Panc1 (cell line): ENCODE results near the gene NALCN. TPM values are rescaled to one million over a fixed set of nuclear protein-coding genes. Genes with fewer than 3 reads are reported as not detected.

ENCODE experiments used
- ATAC-seq: fragments of 200-7000 bp; cut with Tn5 transposase; 2 replicates; pipeline ENCODE4 v1.9.1; 2020; ENCODE audit warnings: mild to moderate bottlenecking, moderate library complexity
- BruUV-seq: library from RNA; stranded (reverse); fragments of 400-500 nt; replicated peaks from 2 replicates; lab custom pipeline; 2021; lab: Mats Ljungman, UMichigan
- CTCF ChIA-PET: fragments of 300-600 bp; sonication (Branson Sonifier 250); formaldehyde crosslinking; loops from one replicate; lab custom pipeline; 2022; ENCODE audit warnings: antibody characterized with exemption; lab: Charles Lee
- POLR2A ChIA-PET: fragments of 300-600 bp; sonication (Branson Sonifier 250); formaldehyde crosslinking; loops from one replicate; lab custom pipeline; 2022; ENCODE audit warnings: antibody characterized with exemption; lab: Charles Lee
- DNase-seq: peaks from one replicate; pipeline ENCODE4 v3.0.0-alpha.2; 2010; ENCODE audit warnings: low read depth, low spot score
- H3K27ac ChIP-seq: 2 replicates; pipeline ENCODE4 v1.5.1; 2011; ENCODE audit warnings: mild to moderate bottlenecking, low read length, inconsistent platforms
- H3K27me3 ChIP-seq: fragments of 200-500 bp; sonication (Bioruptor generic); 2 replicates; pipeline ENCODE4 v1.6.0; 2014; ENCODE audit warnings: low read length, inconsistent platforms; ENCODE audit not compliant: control insufficient read depth, insufficient read depth
- H3K36me3 ChIP-seq: fragments of 200-500 bp; sonication (Bioruptor generic); 2 replicates; pipeline ENCODE4 v1.5.1; 2014; ENCODE audit warnings: inconsistent platforms, mild to moderate bottlenecking, low read length, moderate library complexity; ENCODE audit not compliant: control insufficient read depth, insufficient read depth
- H3K4me1 ChIP-seq: 2 replicates; pipeline ENCODE4 v1.5.1; 2011; ENCODE audit warnings: inconsistent platforms, mild to moderate bottlenecking, low read length, moderate library complexity; ENCODE audit not compliant: control insufficient read depth, insufficient read depth
- H3K4me3 ChIP-seq, 2 experiments: 2 replicates each; pipeline ENCODE4 v1.5.1; 2011 to 2012; ENCODE audit warnings: low read depth in 2 of 2, low read length in 2 of 2, mild to moderate bottlenecking in 2 of 2, inconsistent platforms in 1 of 2, moderate library complexity in 1 of 2
- H3K9me3 ChIP-seq: fragments of 200-500 bp; sonication (Bioruptor generic); 2 replicates; pipeline ENCODE4 v1.5.1; 2014; ENCODE audit warnings: low read depth, mild to moderate bottlenecking, inconsistent platforms, low read length, moderate library complexity; ENCODE audit not compliant: control insufficient read depth, insufficient read depth
- CTCF ChIP-seq: fragments of 450-650 bp; IDR thresholded peaks from 2 replicates; pipeline ENCODE4 v1.5.1; 2017; ENCODE audit warnings: mild to moderate bottlenecking
- POLR2AphosphoS5 ChIP-seq: IDR thresholded peaks from 2 replicates; pipeline ENCODE4 v1.6.1; 2012; ENCODE audit warnings: mild to moderate bottlenecking, low read depth, low read length, moderate library complexity
- REST ChIP-seq, 2 experiments: IDR thresholded peaks; 2 replicates each; pipeline ENCODE4 v1.6.1; 2011 to 2012; ENCODE audit warnings: low read depth in 2 of 2, control low read depth in 1 of 2, low read length in 1 of 2, mild to moderate bottlenecking in 1 of 2, moderate library complexity in 1 of 2; ENCODE audit not compliant: insufficient read depth in 1 of 2
- SIN3A ChIP-seq: IDR thresholded peaks from 2 replicates; pipeline ENCODE4 v1.6.1; 2012; ENCODE audit warnings: low read depth, mild to moderate bottlenecking, low read length, moderate library complexity, borderline replicate concordance; ENCODE audit not compliant: insufficient read depth
- TCF7L2 ChIP-seq: IDR thresholded peaks from 2 replicates; pipeline ENCODE4 v1.6.1; 2011; ENCODE audit warnings: mild to moderate bottlenecking, low read depth, low read length, inconsistent platforms
- in situ Hi-C: cut with HindIII; loops from 2 replicates; pipeline ENCODE4 v1.10.0; 2016; ENCODE audit warnings: low sequenced_read_pairs, low pct_unique_long_range_greater_than_20kb
- intact Hi-C: fragments of 100-400 bp; cut with micrococcal nuclease; formaldehyde crosslinking; loops from one replicate; pipeline ENCODE4 v1.10.0; 2022; ENCODE audit not compliant: unreplicated experiment
- total RNA-seq: library from RNA; stranded (reverse); gene quantifications from one replicate; pipeline ENCODE4 v1.2.1, GENCODE V29; 2021; ENCODE audit not compliant: unreplicated experiment

Gene NALCN
- total RNA-seq, 1 experiment from 2014 or later, result 10.9 TPM

DNA sequence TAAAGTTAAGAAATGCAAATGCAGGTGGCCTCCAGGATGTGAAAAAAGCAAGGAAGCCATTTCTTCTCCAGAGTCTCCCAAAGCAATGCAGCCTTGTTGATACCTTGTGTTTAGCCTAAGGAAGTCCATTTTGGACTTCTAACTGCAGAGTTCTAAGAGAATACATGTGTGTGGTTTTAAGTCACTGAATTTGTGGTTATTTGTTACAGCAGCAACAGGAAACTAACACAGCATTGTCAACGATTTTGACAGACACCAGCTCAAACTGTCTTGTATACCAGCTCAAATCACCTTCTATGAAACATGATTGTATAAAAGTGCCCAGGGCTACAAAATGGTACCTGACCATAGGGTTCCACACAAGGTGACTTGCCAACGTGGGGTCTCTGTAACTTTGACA, 151.4 kb downstream of the NALCN start:
- no peak overlapping the region for H3K27ac ChIP-seq
- no TSS peak for BruUV-seq
- ChIA-PET POLR2A (no interaction called here), CTCF (no interaction called here)
- H3K36me3 ChIP-seq, result no peaks in the 10 kb centered on the region
- no peaks in the 10 kb centered on the region for H3K9me3 ChIP-seq
- DNase-seq (no peak), ATAC-seq (no peak)
- intact Hi-C loops (no loop called here), in situ Hi-C loops (no loop called here)
- TF ChIP-seq POLR2AphosphoS5, result no peak
- H3K27me3 ChIP-seq, result no peaks in the 10 kb centered on the region
- H3K4me3 ChIP-seq, result no peak overlapping the region
- no peaks in the 10 kb centered on the region for H3K4me1 ChIP-seq

DNA sequence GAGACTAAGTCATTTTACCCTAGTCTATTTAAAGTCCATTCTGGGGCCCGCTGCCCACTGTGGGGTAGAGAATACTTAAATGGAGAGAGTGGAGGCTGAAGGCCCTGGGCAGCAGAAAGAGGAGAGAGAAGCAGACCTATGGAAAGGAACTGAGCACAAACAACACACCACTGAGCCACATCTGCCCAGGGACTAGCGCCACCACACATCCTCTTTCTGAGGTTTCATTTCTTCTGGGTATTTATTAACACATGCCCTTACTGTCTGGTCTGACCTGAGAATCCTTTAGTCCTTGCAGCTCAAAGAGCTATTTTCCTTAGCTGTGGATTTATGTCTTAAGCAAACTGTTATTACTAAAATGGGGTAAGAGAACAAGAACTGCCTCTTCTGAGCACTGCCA, 154.0 kb downstream of the NALCN start:
- no peak overlapping the region for H3K4me3 ChIP-seq
- H3K36me3 ChIP-seq, result no peaks in the 10 kb centered on the region
- no peak overlapping the region for H3K27ac ChIP-seq
- no peaks in the 10 kb centered on the region for H3K27me3 ChIP-seq
- intact Hi-C loops (no loop called here), in situ Hi-C loops (no loop called here)
- POLR2A ChIA-PET, result no interaction called here
- no peak for DNase-seq
- no peaks in the 10 kb centered on the region for H3K9me3 ChIP-seq
- no peak for ATAC-seq
- TF ChIP-seq POLR2AphosphoS5, result no peak
- no peak for TF ChIP-seq CTCF
- TF ChIP-seq SIN3A, result no peak
- TF ChIP-seq REST (IDR thresholded peaks at IDR 0.05; ENCODE audit: insufficient read depth in 1 of 2, low read depth in 2 of 2, low read length in 1 of 2), result no peak
- no peak for TF ChIP-seq TCF7L2
- BruUV-seq, result no TSS peak
- CTCF ChIA-PET, result no interaction called here
- no peaks in the 10 kb centered on the region for H3K4me1 ChIP-seq

DNA sequence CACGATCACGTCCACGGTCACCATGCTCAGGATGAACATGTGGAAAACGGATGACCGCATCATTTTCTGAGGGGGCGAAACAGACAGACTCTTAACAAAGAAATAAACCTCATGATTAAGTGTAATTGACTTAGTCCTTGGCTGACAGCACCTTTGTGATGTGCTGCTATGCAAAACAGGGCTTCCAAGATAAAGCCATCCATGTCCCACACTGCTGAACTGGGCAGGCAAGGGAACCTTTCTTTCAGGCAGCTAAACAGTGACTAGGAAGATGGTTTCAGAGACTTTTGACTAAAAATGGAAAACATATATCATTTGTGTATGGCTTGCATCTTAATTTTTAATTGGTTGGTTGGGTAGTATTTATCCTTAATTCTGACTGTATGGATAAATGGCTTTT, 157.8 kb downstream of the NALCN start:
- no peaks in the 10 kb centered on the region for H3K9me3 ChIP-seq
- no peaks in the 10 kb centered on the region for H3K27me3 ChIP-seq
- TF ChIP-seq TCF7L2 (no peak), CTCF (no peak), REST (IDR thresholded peaks at IDR 0.05; ENCODE audit: insufficient read depth in 1 of 2, low read depth in 2 of 2, low read length in 1 of 2) (no peak), SIN3A (no peak), POLR2AphosphoS5 (no peak)
- in situ Hi-C loops (no loop called here), intact Hi-C loops (no loop called here)
- no peaks in the 10 kb centered on the region for H3K36me3 ChIP-seq
- POLR2A ChIA-PET, result no interaction called here
- no TSS peak for BruUV-seq
- H3K4me3 ChIP-seq, result no peak overlapping the region
- DNase-seq (no peak), ATAC-seq (no peak)
- no peak overlapping the region for H3K27ac ChIP-seq
- CTCF ChIA-PET, result no interaction called here
- H3K4me1 ChIP-seq, result no peaks in the 10 kb centered on the region
